SK-N-SH treated with all-trans-retinoic acid at 6 μM for 48 hours (cell line): ENCODE measurements around the gene WASL.

Source experiments
- ATAC-seq: fragments of 200-7000 bp; cut with Tn5 transposase; 3 replicates; pipeline ENCODE4 v1.9.1; 2020; ENCODE audit warnings: mild to moderate bottlenecking, moderate library complexity
- ARNTL ChIP-seq: fragments of 450-650 bp; formaldehyde crosslinking; IDR thresholded peaks from 2 replicates; pipeline ENCODE4 v1.5.0; 2020; ENCODE audit warnings: low read depth, mild to moderate bottlenecking, moderate library complexity, borderline replicate concordance
- BACH2 ChIP-seq: fragments of 250-450 bp; sonication (Bioruptor Pico); IDR thresholded peaks from 2 replicates; pipeline ENCODE4 v1.9.0; 2021; ENCODE audit warnings: mild to moderate bottlenecking, borderline replicate concordance
- CSDC2 ChIP-seq: fragments of 250-450 bp; sonication (Bioruptor Pico); IDR thresholded peaks from 2 replicates; pipeline ENCODE4 v1.5.0; 2020; ENCODE audit warnings: mild to moderate bottlenecking, moderate library complexity
- ESRRG ChIP-seq: fragments of 250-450 bp; sonication (Bioruptor Pico); IDR thresholded peaks from 2 replicates; pipeline ENCODE4 v1.6.1; 2021; ENCODE audit warnings: mild to moderate bottlenecking
- GLIS3 ChIP-seq: fragments of 250-450 bp; sonication (Bioruptor Pico); IDR thresholded peaks from 2 replicates; pipeline ENCODE4 v1.5.0; 2020; ENCODE audit warnings: mild to moderate bottlenecking, moderate library complexity
- ISL1 ChIP-seq: fragments of 250-450 bp; sonication (Bioruptor Pico); IDR thresholded peaks from 2 replicates; pipeline ENCODE4 v2.1.2; 2022; ENCODE audit warnings: mild to moderate bottlenecking, moderate library complexity
- PATZ1 ChIP-seq: fragments of 250-450 bp; sonication (Bioruptor Pico); IDR thresholded peaks from 2 replicates; pipeline ENCODE4 v1.8.0; 2020; ENCODE audit warnings: mild to moderate bottlenecking, moderate library complexity, borderline replicate concordance
- PPARA ChIP-seq: fragments of 250-450 bp; sonication (Bioruptor Pico); IDR thresholded peaks from 2 replicates; pipeline ENCODE4 v1.5.0; 2020; ENCODE audit warnings: mild to moderate bottlenecking, borderline replicate concordance
- RARB ChIP-seq: fragments of 250-450 bp; sonication (Bioruptor Pico); IDR thresholded peaks from 2 replicates; pipeline ENCODE4 v1.8.0; 2021; ENCODE audit warnings: mild to moderate bottlenecking, moderate library complexity
- SNAI2 ChIP-seq: fragments of 250-450 bp; sonication (Bioruptor Pico); IDR thresholded peaks from 2 replicates; pipeline ENCODE4 v1.5.0; 2020; ENCODE audit warnings: mild to moderate bottlenecking, moderate library complexity
- TCF4 ChIP-seq: fragments of 250-450 bp; sonication (Bioruptor Pico); IDR thresholded peaks from 2 replicates; pipeline ENCODE4 v1.8.0; 2021; ENCODE audit warnings: mild to moderate bottlenecking, moderate library complexity, borderline replicate concordance
- TOX ChIP-seq: fragments of 250-450 bp; sonication (Bioruptor Pico); IDR thresholded peaks from 2 replicates; pipeline ENCODE4 v1.8.0; 2021; ENCODE audit warnings: mild to moderate bottlenecking, moderate library complexity, borderline replicate concordance
- TSHZ2 ChIP-seq: fragments of 250-450 bp; sonication (Bioruptor Pico); IDR thresholded peaks from 2 replicates; pipeline ENCODE4 v1.5.0; 2020; ENCODE audit warnings: mild to moderate bottlenecking, moderate library complexity
- ZC3H10 ChIP-seq: fragments of 250-450 bp; sonication (Bioruptor Pico); IDR thresholded peaks from 2 replicates; pipeline ENCODE4 v1.5.1; 2021; ENCODE audit warnings: mild to moderate bottlenecking, moderate library complexity
- ZNF70 ChIP-seq: fragments of 450-650 bp; formaldehyde crosslinking; IDR thresholded peaks from 2 replicates; pipeline ENCODE4 v1.5.0; 2020; ENCODE audit warnings: mild to moderate bottlenecking, moderate library complexity
- ZNF8 ChIP-seq: fragments of 450-650 bp; formaldehyde crosslinking; IDR thresholded peaks from 2 replicates; pipeline ENCODE4 v1.5.0; 2020; ENCODE audit warnings: mild to moderate bottlenecking, moderate library complexity
- TF ChIP-seq, protein P1 (sequence below): fragments of 250-450 bp; sonication (Bioruptor Pico); IDR thresholded peaks from 2 replicates; pipeline ENCODE4 v1.5.1; 2021; ENCODE audit warnings: mild to moderate bottlenecking, moderate library complexity
- TF ChIP-seq, protein P2 (sequence below): fragments of 250-450 bp; sonication (Bioruptor Pico); IDR thresholded peaks from 2 replicates; pipeline ENCODE4 v1.8.0; 2021; ENCODE audit warnings: low read depth, mild to moderate bottlenecking, moderate library complexity, borderline replicate concordance
- TF ChIP-seq, protein P3 (sequence below): fragments of 250-450 bp; sonication (Bioruptor Pico); IDR thresholded peaks from 2 replicates; pipeline ENCODE4 v1.5.1; 2020; ENCODE audit warnings: low read depth, mild to moderate bottlenecking, moderate library complexity

Gene WASL

DNA sequence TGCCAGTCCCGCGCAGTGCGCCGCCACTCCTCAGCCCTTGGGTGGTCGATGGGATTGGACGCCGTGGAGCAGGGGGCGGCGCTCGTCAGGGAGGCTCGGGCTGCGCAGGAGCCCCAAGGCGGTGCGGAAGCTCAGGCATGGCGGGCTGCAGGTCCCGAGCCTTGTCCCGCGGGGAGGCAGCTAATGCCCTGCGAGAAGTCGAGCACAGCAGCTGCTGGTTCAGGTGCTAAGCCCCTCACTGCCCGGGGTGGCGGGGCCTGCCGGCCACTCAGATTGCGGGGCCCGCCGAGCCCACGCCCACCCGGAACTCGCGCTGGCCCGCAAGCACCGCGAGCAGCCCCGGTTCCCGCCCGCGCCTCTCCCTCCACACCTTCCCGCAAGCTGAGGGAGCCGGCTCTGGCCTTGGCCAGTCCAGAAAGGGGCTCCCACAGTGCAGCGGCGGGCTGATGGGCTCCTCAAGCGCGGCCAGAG, 14.4 kb upstream of the WASL start (continued):
- TF ChIP-seq TCF4 (CRISPR knock-in tag) = no peak

DNA sequence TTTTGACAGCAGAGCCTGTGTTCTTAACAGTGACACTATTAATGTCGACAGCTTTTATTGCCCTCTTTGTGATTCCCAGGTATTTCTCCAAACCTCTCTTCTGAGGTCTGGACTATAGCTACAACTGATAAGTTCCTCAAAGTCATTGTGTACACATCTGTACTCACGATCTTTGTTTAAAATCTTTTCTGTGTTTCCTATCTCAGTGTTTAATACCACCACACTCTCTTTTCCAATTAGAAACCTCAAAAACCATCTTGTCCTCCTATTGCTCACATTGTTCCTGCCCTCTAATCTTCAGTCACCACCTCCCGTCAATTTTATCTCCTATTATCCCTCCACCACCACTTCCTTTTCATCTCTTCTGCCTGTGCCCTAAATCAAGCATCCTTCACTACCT, 12.9 kb upstream of the WASL start:
- TF ChIP-seq BACH2 (CRISPR knock-in tag) (no peak), RARB (CRISPR knock-in tag) (no peak), ZC3H10 (CRISPR knock-in tag) (no peak), ESRRG (CRISPR knock-in tag) (no peak), GLIS3 (CRISPR knock-in tag) (no peak), TSHZ2 (CRISPR knock-in tag) (no peak), SNAI2 (CRISPR knock-in tag) (no peak), TOX (CRISPR knock-in tag) (no peak), PPARA (no peak), ISL1 (CRISPR knock-in tag) (no peak), PATZ1 (CRISPR knock-in tag) (no peak)
- TF ChIP-seq, protein P1, sequence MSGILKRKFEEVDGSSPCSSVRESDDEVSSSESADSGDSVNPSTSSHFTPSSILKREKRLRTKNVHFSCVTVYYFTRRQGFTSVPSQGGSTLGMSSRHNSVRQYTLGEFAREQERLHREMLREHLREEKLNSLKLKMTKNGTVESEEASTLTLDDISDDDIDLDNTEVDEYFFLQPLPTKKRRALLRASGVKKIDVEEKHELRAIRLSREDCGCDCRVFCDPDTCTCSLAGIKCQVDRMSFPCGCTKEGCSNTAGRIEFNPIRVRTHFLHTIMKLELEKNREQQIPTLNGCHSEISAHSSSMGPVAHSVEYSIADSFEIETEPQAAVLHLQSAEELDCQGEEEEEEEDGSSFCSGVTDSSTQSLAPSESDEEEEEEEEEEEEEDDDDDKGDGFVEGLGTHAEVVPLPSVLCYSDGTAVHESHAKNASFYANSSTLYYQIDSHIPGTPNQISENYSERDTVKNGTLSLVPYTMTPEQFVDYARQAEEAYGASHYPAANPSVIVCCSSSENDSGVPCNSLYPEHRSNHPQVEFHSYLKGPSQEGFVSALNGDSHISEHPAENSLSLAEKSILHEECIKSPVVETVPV (CRISPR knock-in tag) = no peak
- TF ChIP-seq, protein P2, sequence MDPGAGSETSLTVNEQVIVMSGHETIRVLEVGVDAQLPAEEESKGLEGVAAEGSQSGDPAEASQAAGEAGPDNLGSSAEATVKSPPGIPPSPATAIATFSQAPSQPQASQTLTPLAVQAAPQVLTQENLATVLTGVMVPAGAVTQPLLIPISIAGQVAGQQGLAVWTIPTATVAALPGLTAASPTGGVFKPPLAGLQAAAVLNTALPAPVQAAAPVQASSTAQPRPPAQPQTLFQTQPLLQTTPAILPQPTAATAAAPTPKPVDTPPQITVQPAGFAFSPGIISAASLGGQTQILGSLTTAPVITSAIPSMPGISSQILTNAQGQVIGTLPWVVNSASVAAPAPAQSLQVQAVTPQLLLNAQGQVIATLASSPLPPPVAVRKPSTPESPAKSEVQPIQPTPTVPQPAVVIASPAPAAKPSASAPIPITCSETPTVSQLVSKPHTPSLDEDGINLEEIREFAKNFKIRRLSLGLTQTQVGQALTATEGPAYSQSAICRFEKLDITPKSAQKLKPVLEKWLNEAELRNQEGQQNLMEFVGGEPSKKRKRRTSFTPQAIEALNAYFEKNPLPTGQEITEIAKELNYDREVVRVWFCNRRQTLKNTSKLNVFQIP (CRISPR knock-in tag) = no peak
- ATAC-seq = no peak

DNA sequence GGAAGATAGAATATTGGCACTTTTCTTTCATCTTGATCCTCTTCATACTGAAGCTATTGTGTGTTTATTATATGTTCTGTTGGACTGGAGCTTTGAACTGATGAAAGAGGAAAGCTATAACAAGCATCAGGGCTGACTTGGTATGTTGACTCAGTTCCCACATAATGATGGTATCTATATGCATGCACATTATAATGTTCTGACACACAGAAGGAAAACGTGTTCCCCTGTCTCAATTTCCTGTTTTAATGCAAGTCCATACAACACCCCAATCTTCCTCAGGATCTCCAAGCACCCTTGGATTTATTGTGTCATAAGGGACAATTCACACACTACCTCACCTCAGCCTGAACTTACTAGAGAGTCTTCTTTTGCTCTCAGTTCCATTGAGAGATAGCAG, 8.3 kb upstream of the WASL start:
- TF ChIP-seq PPARA (no peak), ZNF8 (CRISPR knock-in tag) (no peak), CSDC2 (no peak), PATZ1 (CRISPR knock-in tag) (no peak), ESRRG (CRISPR knock-in tag) (no peak), TOX (CRISPR knock-in tag) (no peak)
- TF ChIP-seq, protein P2 (CRISPR knock-in tag) = no peak
- TF ChIP-seq, all 23 proteins: peak for 0
- ATAC-seq = no peak

- no peak for ATAC-seq
- TF ChIP-seq, protein P3, sequence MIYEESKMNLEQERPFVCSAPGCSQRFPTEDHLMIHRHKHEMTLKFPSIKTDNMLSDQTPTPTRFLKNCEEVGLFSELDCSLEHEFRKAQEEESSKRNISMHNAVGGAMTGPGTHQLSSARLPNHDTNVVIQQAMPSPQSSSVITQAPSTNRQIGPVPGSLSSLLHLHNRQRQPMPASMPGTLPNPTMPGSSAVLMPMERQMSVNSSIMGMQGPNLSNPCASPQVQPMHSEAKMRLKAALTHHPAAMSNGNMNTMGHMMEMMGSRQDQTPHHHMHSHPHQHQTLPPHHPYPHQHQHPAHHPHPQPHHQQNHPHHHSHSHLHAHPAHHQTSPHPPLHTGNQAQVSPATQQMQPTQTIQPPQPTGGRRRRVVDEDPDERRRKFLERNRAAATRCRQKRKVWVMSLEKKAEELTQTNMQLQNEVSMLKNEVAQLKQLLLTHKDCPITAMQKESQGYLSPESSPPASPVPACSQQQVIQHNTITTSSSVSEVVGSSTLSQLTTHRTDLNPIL (CRISPR knock-in tag) = no peak
- TF ChIP-seq ESRRG (CRISPR knock-in tag) = no peak
- TF ChIP-seq PPARA = no peak
- no peak for TF ChIP-seq ARNTL (CRISPR knock-in tag)
- no peak for TF ChIP-seq ISL1 (CRISPR knock-in tag)
- no peak for TF ChIP-seq TSHZ2 (CRISPR knock-in tag)
- TF ChIP-seq GLIS3 (CRISPR knock-in tag) = no peak
- no peak for TF ChIP-seq ZNF8 (CRISPR knock-in tag)
- no peak for TF ChIP-seq CSDC2
- no peak for TF ChIP-seq ZNF70
Measured at GRCh38 chr7:123755338-123755737, 6.5 kb upstream of the WASL start.
